HG02610 (cell line): ENCODE measurements around the gene SAA4.
"Not testable (repeated sequence)": the region's sequence is repeated elsewhere in the genome, so short reads cannot be mapped to it uniquely, and the experiment has no call there.

Source experiments
- ATAC-seq: cut with Tn5 transposase; IDR thresholded peaks from one replicate; pipeline ENCODE4 v1.9.1; 2021; ENCODE audit warnings: mild to moderate bottlenecking, moderate library complexity; ENCODE audit not compliant: unreplicated experiment

The SAA4 gene

GRCh38 chr11:18247191-18247581 lies 10.6 kb upstream of the SAA4 start:
- peak; percentile 19 for ATAC-seq

- ATAC-seq: peak; percentile 74
Measured at GRCh38 chr11:18246379-18247190, 10.0 kb upstream of the SAA4 start.

GRCh38 chr11:18245396-18245795 lies 8.8 kb upstream of the SAA4 start:
- no peak for ATAC-seq

GRCh38 chr11:18243783-18244362 lies 7.3 kb upstream of the SAA4 start:
- no peak for ATAC-seq

GRCh38 chr11:18239655-18240054 lies 3.1 kb upstream of the SAA4 start:
- no peak for ATAC-seq

GRCh38 chr11:18235394-18236334 lies 938 bp downstream of the SAA4 start:
- ATAC-seq: no peak

- no peak for ATAC-seq
Measured at GRCh38 chr11:18233912-18234311, 2.7 kb downstream of the SAA4 start.

GRCh38 chr11:18230859-18231258 lies 5.7 kb downstream of the SAA4 start:
- ATAC-seq: no peak

GRCh38 chr11:18229501-18229900 lies 7.1 kb downstream of the SAA4 start:
- ATAC-seq: peak; percentile 88

- no peak for ATAC-seq
Measured at GRCh38 chr11:18225913-18226312, 10.7 kb downstream of the SAA4 start.

- ATAC-seq: no peak
Measured at GRCh38 chr11:18223591-18224387, 12.8 kb downstream of the SAA4 start.

- ATAC-seq: no peak
Measured at GRCh38 chr11:18222814-18223421, 13.7 kb downstream of the SAA4 start.

- ATAC-seq: no peak
Measured at GRCh38 chr11:18221274-18221876, 15.2 kb downstream of the SAA4 start.

- no peak for ATAC-seq
Measured at GRCh38 chr11:18209058-18209457, 27.5 kb downstream of the SAA4 start.

- ATAC-seq: no peak
Measured at GRCh38 chr11:18204771-18205170, 31.8 kb downstream of the SAA4 start.

- ATAC-seq: no peak
Measured at GRCh38 chr11:18204220-18204619, 32.4 kb downstream of the SAA4 start.

- ATAC-seq: no peak
Measured at GRCh38 chr11:18203723-18204122, 32.9 kb downstream of the SAA4 start.

- ATAC-seq: not testable (repeated sequence)
Measured at GRCh38 chr11:18197738-18198137, 38.9 kb downstream of the SAA4 start.

GRCh38 chr11:18196532-18196931 lies 40.1 kb downstream of the SAA4 start:
- ATAC-seq: no peak

GRCh38 chr11:18193010-18193409 lies 43.6 kb downstream of the SAA4 start:
- peak; percentile 40 for ATAC-seq
